Measurements from ENCODE around the gene ARHGAP44.

The ARHGAP44 gene

GRCh38 chr17:12800855-12801365 lies 11.6 kb downstream of the ARHGAP44 start:
- Histone ChIP-seq H3K36me3 (ENCODE audit: insufficient read depth, low read length) (no peaks in the 10 kb centered on the region), H3F3A (ENCODE audit: low read depth) (no peaks in the 10 kb centered on the region), H3K9me2 (replicated peaks; ENCODE audit: low read depth, low read length) (no peaks in the 10 kb centered on the region), H3K27me3 (ENCODE audit: insufficient read depth, low read length, poor library complexity, severe bottlenecking) (no peaks in the 10 kb centered on the region), H3K79me2 (ENCODE audit: insufficient read depth, low read length) (no peaks in the 10 kb centered on the region), H2AFZ (ENCODE audit: low read length) (no peak overlapping the region), H3K4me1 (ENCODE audit: insufficient read depth, low read length, poor library complexity, severe bottlenecking) (no peaks in the 10 kb centered on the region), H3K4me2 (ENCODE audit: low read depth, low read length, poor library complexity, severe bottlenecking) (no peak overlapping the region), H3K4me3 (ENCODE audit: low read length, poor library complexity, severe bottlenecking) (no peak overlapping the region), H3K9ac (ENCODE audit: low read depth, low read length, poor library complexity, severe bottlenecking) (no peak overlapping the region), H4K20me1 (ENCODE audit: insufficient read depth, low read length, poor library complexity, severe bottlenecking) (no peaks in the 10 kb centered on the region), H3K9me3 (ENCODE audit: insufficient read depth, low read depth, low read length) (0 out of 2 replicates have a peak, but pooled peaks cover 7% of the 10 kb centered on the region)
- TF ChIP-seq EZH2phosphoT487 (IDR thresholded peaks at IDR 0.05; ENCODE audit: borderline replicate concordance): no peak
- no peak for TF ChIP-seq CTCF (conservative IDR thresholded peaks at IDR 0.05; ENCODE audit: low read length)

- H3K27me3 ChIP-seq (ENCODE audit: insufficient read depth, low read length, poor library complexity, severe bottlenecking): no peaks in the 10 kb centered on the region
- no peak overlapping the region for H3K4me3 ChIP-seq (ENCODE audit: low read length, poor library complexity, severe bottlenecking)
- H3K9ac ChIP-seq (ENCODE audit: low read depth, low read length, poor library complexity, severe bottlenecking): no peak overlapping the region
- 0 out of 2 replicates have a peak, but pooled peaks cover 10% of the 10 kb centered on the region for H3K9me3 ChIP-seq (ENCODE audit: insufficient read depth, low read depth, low read length)
- H2AFZ ChIP-seq (ENCODE audit: low read length): no peak overlapping the region
- no peaks in the 10 kb centered on the region for H3K4me1 ChIP-seq (ENCODE audit: insufficient read depth, low read length, poor library complexity, severe bottlenecking)
- TF ChIP-seq EZH2phosphoT487 (IDR thresholded peaks at IDR 0.05; ENCODE audit: borderline replicate concordance) (no peak), CTCF (conservative IDR thresholded peaks at IDR 0.05; ENCODE audit: low read length) (no peak)
- no peaks in the 10 kb centered on the region for H4K20me1 ChIP-seq (ENCODE audit: insufficient read depth, low read length, poor library complexity, severe bottlenecking)
- H3K36me3 ChIP-seq (ENCODE audit: insufficient read depth, low read length): no peaks in the 10 kb centered on the region
- H3K9me2 ChIP-seq (replicated peaks; ENCODE audit: low read depth, low read length): no peaks in the 10 kb centered on the region
- no peaks in the 10 kb centered on the region for H3F3A ChIP-seq (ENCODE audit: low read depth)
- H3K4me2 ChIP-seq (ENCODE audit: low read depth, low read length, poor library complexity, severe bottlenecking): no peak overlapping the region
- no peaks in the 10 kb centered on the region for H3K79me2 ChIP-seq (ENCODE audit: insufficient read depth, low read length)
These were observed 17.3 kb downstream of the ARHGAP44 start for GRCh38 chr17:12806630-12807029.

GRCh38 chr17:12808723-12809122 lies 19.4 kb downstream of the ARHGAP44 start:
- no peak overlapping the region for H3K4me2 ChIP-seq (ENCODE audit: low read depth, low read length, poor library complexity, severe bottlenecking)
- no peaks in the 10 kb centered on the region for H3K4me1 ChIP-seq (ENCODE audit: insufficient read depth, low read length, poor library complexity, severe bottlenecking)
- H3K79me2 ChIP-seq (ENCODE audit: insufficient read depth, low read length): no peaks in the 10 kb centered on the region
- no peak overlapping the region for H3K9ac ChIP-seq (ENCODE audit: low read depth, low read length, poor library complexity, severe bottlenecking)
- H3K9me2 ChIP-seq (replicated peaks; ENCODE audit: low read depth, low read length): no peaks in the 10 kb centered on the region
- peaks cover 8% of the 10 kb centered on the region; the same call in 1 of the 2 replicates for H3K9me3 ChIP-seq (ENCODE audit: insufficient read depth, low read depth, low read length)
- H4K20me1 ChIP-seq (ENCODE audit: insufficient read depth, low read length, poor library complexity, severe bottlenecking): no peaks in the 10 kb centered on the region
- TF ChIP-seq EZH2phosphoT487 (IDR thresholded peaks at IDR 0.05; ENCODE audit: borderline replicate concordance): no peak
- TF ChIP-seq CTCF (conservative IDR thresholded peaks at IDR 0.05; ENCODE audit: low read length): no peak
- H3F3A ChIP-seq (ENCODE audit: low read depth): no peaks in the 10 kb centered on the region
- no peaks in the 10 kb centered on the region for H3K27me3 ChIP-seq (ENCODE audit: insufficient read depth, low read length, poor library complexity, severe bottlenecking)
- H3K4me3 ChIP-seq (ENCODE audit: low read length, poor library complexity, severe bottlenecking): no peak overlapping the region
- no peak overlapping the region for H2AFZ ChIP-seq (ENCODE audit: low read length)
- H3K36me3 ChIP-seq (ENCODE audit: insufficient read depth, low read length): no peaks in the 10 kb centered on the region
